ENCODE data around the gene LMAN1. TPM values are rescaled to one million over a fixed set of nuclear protein-coding genes. Genes with fewer than 3 reads are reported as not detected.

The LMAN1 gene
- total and polyA plus RNA-seq, 2 of the 13 experiments (the other 11 are each of a cell fraction or from before 2014, with no cell fraction given) = 127 to 131 TPM

GRCh38 chr18:59358712-59359575, at the start of gene LMAN1 (continued):
- TF ChIP-seq ELF4 (CRISPR knock-in tag; IDR thresholded peaks at IDR 0.05; ENCODE audit: borderline replicate concordance) (0 out of 2 replicates have a peak, but pooled peaks have one; percentile 66), FOXP1 (IDR thresholded peaks at IDR 0.05) (no peak), FOXP1 (CRISPR knock-in tag; IDR thresholded peaks at IDR 0.05) (no peak), ZNF121 (CRISPR knock-in tag; IDR thresholded peaks at IDR 0.05) (no peak), ZNF343 (CRISPR knock-in tag; IDR thresholded peaks at IDR 0.05) (no peak; the same call in 1 of the 2 replicates), ZNF230 (CRISPR knock-in tag; IDR thresholded peaks at IDR 0.05) (peak; percentile 66; the same call in 1 of the 2 replicates), POGK (CRISPR knock-in tag; conservative IDR thresholded peaks at IDR 0.05) (peak; percentile 11; the same call in 1 of the 2 replicates), U2AF1 (optimal IDR thresholded peaks at IDR 0.05; ENCODE audit: low read depth, low read length) (no peak), BATF2 (CRISPR knock-in tag; IDR thresholded peaks at IDR 0.05) (0 out of 2 replicates have a peak, but pooled peaks have one; percentile 57), HIVEP1 (CRISPR knock-in tag; IDR thresholded peaks at IDR 0.05) (peak; percentile 82), ZNF619 (CRISPR knock-in tag; IDR thresholded peaks at IDR 0.05) (no peak), SIN3B (IDR thresholded peaks at IDR 0.05; ENCODE audit: low read length) (no peak), ZNF547 (CRISPR knock-in tag; IDR thresholded peaks at IDR 0.05) (peak; percentile 79; the same call in 1 of the 2 replicates), POLR2G (IDR thresholded peaks at IDR 0.05; ENCODE audit: low read depth, low read length) (peak; percentile 91), ZNF563 (CRISPR knock-in tag; IDR thresholded peaks at IDR 0.05) (peak; percentile 58), PITX1 (CRISPR knock-in tag; IDR thresholded peaks at IDR 0.05) (peak; percentile 29; the same call in 1 of the 2 replicates), GTF2F1 (IDR thresholded peaks at IDR 0.05; ENCODE audit: low read length) (no peak), ZNF512B (CRISPR knock-in tag; IDR thresholded peaks at IDR 0.05; ENCODE audit: borderline replicate concordance) (no peak)
- TF ChIP-seq, protein P1, sequence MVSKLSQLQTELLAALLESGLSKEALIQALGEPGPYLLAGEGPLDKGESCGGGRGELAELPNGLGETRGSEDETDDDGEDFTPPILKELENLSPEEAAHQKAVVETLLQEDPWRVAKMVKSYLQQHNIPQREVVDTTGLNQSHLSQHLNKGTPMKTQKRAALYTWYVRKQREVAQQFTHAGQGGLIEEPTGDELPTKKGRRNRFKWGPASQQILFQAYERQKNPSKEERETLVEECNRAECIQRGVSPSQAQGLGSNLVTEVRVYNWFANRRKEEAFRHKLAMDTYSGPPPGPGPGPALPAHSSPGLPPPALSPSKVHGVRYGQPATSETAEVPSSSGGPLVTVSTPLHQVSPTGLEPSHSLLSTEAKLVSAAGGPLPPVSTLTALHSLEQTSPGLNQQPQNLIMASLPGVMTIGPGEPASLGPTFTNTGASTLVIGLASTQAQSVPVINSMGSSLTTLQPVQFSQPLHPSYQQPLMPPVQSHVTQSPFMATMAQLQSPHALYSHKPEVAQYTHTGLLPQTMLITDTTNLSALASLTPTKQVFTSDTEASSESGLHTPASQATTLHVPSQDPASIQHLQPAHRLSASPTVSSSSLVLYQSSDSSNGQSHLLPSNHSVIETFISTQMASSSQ (IDR thresholded peaks at IDR 0.05; ENCODE audit: low read depth) = no peak
- TF ChIP-seq, protein P1 (CRISPR knock-in tag; IDR thresholded peaks at IDR 0.05; ENCODE audit: borderline replicate concordance) = no peak; the same call in 1 of the 2 replicates
